ENCODE data around the gene RACGAP1.
"Not testable (repeated sequence)": the region's sequence is repeated elsewhere in the genome, so short reads cannot be mapped to it uniquely, and the experiment has no call there.

Gene RACGAP1

GRCh38 chr12:50026691-50027090, 1.4 kb upstream of the RACGAP1 start:
- DNase-seq: no peak

DNA sequence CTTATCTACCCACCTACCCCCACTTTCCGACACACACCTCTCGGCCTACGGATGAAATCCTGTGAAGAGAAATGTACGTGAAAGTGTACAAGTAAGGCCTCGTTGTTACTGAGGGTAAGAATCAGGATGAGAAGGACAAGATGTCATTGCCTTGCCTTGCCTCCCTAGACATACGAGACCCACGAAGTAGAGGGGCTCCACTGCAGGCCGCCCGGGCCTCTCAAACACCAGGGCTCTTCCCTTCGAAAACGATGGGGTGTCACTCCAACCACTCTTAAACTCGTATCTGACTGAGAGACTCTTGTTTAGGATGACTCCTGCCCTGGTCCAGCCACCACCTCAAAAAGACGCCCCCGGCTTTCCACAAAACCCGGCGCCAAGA, 498 bp downstream of the RACGAP1 start:
- no peak for DNase-seq

DNA sequence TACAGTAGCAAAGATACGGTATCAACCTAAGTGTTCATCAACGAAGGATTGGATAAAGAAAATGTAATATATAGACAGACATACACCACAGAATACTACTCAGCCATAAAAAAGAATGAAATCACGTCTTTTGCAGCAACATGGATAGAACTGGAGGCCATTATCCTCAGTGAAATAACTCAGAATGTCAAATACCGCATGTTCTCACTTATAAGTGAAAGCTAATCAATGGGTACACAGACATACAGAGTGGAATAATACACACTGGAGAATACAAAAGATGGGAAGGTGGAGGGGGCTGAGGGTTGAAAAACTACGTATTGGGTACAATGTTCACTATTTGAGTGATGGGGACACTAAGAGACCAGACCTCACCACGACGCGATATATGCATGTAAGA, 1.1 kb downstream of the RACGAP1 start:
- no peak for DNase-seq

- no peak for DNase-seq
Observed at GRCh38 chr12:50022903-50023302, 2.4 kb downstream of the RACGAP1 start.

- no peak for DNase-seq
Observed at GRCh38 chr12:50021031-50021430, 4.3 kb downstream of the RACGAP1 start.

GRCh38 chr12:50019524-50019923, 5.8 kb downstream of the RACGAP1 start:
- DNase-seq: no peak

DNA sequence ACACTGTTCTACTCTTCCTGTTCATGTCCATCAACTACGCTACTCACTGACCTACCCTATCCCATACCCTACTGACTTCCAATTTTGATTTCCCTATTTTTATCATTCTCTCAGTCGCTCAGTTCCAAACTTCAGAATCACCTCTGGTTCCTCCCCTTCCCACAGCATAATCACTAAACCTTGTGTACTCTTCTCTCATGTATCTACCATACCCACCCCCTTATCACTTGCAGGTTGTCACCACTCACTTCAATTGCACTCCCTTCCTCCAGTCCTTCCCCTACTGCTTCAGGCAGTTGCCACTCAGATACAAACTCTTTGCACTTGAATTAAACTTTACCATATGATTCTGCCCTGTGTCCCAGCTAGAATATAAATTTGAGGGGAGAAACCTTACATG, 6.3 kb downstream of the RACGAP1 start:
- no peak for DNase-seq

- no peak for DNase-seq
Observed at GRCh38 chr12:50018154-50018553, 7.1 kb downstream of the RACGAP1 start.

- DNase-seq: no peak
Observed at GRCh38 chr12:50017641-50018040, 7.7 kb downstream of the RACGAP1 start.

DNA sequence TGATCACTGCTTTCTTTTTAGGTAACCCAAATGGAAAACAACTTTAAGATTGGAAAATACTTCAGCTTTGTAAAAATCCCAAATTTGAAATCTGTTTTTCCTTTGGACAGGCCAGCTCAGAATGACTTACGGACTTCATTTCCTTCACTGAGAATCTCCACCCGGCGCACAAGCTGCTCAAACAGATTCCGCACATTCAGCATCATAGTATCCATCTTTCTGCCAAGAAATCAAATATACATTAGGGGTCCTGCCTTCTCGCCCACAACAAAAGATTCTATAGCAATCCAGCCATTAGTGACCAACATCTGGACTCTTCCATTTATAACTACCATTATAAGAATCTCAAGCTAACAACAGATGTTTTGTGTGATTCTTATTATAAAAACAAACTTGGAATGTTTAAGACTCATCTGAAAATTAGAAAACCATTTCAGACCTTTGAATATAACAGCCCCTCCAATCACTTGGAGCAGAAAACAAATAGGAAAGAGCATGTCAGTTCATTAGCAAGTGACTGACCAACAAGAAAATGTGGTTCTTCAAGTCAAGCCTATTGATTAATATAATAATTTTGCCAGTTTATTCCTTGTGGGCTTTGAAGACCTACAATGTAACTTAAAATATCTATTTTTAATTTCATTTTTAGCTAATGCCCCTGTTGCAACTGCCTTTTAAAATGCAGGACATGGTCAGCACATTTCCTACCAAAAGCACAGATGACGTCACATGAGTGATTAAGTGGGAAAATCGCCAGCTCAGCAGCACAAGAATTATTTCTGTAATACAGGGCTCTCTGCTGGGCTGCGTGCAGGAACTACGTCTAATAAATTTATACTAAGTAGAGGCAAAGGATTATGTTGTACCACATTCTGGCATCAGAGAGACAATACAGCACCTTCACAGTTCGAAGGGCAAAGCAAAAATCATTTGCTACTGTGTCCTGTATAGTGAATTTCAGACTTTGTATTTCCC, 8.5 kb downstream of the RACGAP1 start:
- DNase-seq: no peak

DNA sequence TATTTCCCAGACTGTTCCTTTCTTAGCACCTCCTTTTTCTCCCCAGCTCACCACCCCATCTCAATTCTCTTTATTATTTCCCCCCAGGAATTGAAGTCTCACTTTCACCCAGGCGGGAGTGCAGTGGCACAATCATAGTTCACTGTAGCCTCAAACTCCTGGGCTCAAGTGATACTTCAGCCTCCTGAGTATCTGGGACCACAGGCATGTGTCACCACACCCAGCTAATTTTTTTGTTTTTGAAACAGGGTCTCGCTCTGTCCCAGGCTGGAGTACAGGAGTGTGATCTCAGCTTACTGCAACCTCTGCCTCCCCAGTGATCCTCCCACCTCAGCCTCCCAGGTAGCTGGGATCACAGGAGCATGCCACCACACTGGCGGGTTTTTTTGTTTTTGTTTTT, 11.0 kb downstream of the RACGAP1 start:
- no peak for DNase-seq

- no peak for DNase-seq
Observed at GRCh38 chr12:50013361-50014147, 11.7 kb downstream of the RACGAP1 start.

DNA sequence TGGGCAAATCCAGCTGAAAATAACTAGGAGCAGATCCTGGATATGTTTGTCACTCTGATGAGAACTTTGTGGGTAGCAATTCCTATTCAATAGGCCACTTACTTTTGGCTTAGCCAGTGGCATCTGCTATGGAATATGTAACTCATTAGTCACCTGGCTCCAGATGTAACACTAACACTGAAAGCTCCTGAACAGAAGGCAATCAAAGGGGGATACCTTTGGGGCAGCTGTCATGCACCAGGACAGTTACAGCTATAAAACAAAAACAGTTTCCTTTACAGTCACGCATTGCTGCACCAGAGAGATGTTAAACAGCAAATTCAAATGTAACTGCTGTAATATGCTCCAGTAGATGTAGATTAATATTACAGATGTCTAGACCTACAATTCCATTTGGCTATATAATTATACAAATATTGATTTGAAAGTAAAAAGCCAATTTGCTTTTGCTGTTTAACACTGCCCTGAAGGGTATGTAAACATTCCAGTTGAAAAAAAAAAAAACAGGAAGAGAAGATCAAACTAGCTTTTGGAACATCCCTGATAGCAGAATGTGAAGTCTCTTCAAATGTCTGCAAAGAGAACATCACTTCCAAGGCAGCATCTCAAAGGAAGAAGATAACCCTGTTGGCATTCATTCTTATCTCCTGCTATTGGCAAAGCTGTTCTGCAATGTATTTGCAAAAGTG, 18.4 kb downstream of the RACGAP1 start:
- no peak for DNase-seq

DNA sequence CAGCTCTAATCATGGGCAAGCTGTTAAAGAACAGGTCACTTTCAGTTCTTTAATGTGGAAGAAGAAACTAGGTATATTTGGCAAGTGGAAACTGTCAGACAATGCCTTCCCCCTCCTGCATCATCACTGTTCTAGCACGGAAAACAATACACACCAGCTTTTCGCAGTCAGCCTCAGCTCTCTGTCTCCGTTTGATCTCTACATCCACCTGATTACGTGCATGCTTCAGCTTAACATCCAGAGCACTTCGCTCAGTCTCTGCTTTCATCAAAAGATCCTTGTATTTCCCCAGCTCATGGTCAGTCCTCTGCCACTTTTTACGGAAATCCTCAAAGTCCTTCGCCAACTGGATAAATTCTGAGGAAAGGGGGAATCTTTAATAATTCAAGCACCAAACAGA, 19.0 kb downstream of the RACGAP1 start:
- DNase-seq: no peak

DNA sequence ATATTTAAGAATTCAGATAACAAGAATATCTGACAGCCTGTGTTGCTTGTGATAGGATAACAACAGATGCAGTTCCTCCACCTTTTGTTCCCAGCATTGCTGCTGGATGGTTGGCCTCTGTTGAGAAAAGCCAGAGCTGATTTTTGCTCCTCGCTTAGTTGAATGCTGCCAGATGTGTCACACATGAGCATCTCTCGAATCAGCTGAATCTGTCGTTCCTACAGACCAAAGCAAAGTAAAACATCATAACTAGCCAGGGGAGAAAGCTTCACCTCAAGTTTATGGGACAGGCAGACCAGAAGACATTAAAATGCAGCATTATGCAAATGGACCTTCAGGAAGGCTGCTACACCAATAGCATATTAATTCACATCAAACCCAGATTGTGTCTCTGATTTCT, 20.1 kb downstream of the RACGAP1 start:
- no peak for DNase-seq

GRCh38 chr12:50004696-50005095, 20.6 kb downstream of the RACGAP1 start:
- DNase-seq: no peak

DNA sequence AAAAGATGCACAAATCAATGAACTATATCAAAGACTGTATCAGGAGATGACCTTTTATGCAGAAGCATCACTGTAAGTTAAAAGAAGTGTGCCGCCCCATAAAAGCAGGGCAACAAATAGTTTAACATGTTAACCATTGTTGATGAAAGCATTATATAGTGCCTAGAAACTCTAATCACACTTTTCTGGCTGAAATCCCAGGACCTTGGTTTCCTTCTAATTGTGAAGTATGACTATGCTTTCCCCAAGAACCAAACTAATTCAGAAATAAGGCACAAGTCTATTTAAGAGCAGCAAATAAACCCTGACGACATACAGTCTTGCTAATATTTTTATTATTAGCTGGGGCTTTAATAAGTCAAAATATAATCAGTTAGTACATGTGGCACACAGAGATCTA, 21.7 kb downstream of the RACGAP1 start:
- no peak for DNase-seq

DNA sequence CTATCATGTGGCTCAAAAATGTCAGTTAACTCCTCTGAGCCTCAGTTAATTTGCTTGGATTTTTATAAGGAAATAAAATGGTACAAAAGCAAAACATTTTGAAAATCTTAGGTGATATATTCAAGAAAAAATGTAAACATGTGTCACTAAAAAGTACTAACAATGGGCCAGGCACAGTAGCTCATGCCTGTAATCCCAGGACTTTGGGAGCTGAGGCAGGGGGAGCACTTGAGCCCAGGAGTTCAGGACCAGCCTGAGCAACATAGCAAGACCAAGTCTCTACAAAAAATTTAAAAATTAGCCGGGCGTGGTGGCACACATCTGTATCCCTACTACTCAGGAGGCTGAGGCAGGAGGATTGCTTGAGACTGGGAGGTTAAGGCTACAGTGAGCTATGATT, 26.8 kb downstream of the RACGAP1 start:
- no peak for DNase-seq

GRCh38 chr12:49990273-49990672, 35.0 kb downstream of the RACGAP1 start:
- no peak for DNase-seq

- not testable (repeated sequence) for DNase-seq
Observed at GRCh38 chr12:49989400-49989799, 35.9 kb downstream of the RACGAP1 start.

DNA sequence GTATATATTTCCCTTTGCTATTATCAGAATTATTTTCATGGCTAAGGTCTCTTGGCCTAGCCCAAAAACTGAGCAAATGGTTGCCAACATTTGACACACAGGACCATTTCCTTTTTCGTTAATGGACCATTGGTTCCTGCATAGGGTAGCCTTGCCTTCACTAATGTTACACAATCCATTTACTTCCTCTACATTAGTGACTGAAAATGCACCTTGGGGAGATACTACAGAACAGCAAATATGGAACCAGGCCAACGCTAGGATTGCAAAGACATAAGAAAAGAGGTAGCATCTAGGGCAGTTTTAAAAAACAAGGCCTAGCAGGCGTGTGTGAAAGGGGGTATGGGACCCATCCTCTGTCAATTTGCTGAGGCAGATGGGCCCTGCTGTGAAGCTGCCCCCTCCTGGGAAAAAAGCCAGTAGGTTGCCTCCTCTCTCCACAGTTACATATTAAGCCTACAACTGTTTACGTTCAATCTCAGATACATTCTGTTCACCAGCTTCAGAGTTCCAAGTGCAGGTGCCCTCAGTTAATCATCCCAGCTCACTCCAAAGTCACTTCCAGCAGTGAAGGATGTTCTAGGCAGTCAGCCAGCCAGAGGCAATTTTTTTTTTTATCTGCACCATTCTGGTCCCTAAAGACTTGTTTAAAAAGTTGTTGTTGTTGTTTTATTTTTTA, 37.5 kb downstream of the RACGAP1 start:
- no peak for DNase-seq

DNA sequence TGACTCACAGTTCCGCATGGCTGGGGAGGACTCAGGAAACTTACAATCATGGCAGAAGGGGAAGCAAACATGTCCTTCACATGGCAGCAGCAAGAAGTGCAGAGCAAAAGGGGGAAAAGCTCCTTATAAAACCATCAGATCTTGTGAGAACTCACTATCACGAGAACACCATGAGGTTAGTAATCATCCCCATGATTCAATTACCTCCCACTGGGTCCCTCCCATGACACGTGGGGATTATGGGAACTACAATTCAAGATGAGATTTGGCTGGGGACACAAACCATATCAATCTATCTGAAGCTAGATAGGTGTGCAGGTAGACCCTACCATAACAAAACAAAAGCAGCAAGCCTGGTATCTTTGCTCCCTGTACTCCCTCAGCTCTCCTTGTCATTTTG, 38.8 kb downstream of the RACGAP1 start:
- DNase-seq: not testable (repeated sequence)

DNA sequence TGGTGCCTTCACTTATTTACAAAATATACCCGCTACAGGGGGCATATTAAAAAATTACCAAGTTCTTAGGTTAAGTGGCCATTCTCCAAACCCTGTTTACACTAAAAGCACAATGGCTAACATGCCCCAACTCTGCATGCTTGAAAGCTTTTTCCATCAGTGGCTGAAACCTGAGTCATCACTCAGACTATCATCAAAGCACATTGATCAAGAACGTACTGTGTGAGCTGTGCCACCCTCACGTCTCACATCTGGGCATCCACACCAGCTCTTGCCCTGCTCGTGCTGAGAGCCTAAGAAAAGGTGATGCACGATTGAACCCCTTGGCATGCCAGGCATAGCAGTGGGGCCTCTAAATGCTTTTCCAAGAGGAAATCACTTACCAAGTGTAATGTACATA, 39.3 kb downstream of the RACGAP1 start:
- DNase-seq: no peak

Measured in effector CD8-positive, alpha-beta T cell (primary cell).